K562 (cell line): ENCODE data around the gene CARD11. TPM values are rescaled to one million over a fixed set of nuclear protein-coding genes. Genes with fewer than 3 reads are reported as not detected.

Experiments used
- ATAC-seq: fragments of 200-7000 bp; cut with Tn5 transposase; 3 replicates; pipeline ENCODE4 v1.9.1; 2020; ENCODE audit warnings: moderate library complexity
- BruUV-seq: library from RNA; stranded (reverse); fragments of 400-500 nt; replicated peaks from 2 replicates; lab custom pipeline; 2021; lab: Mats Ljungman, UMichigan
- CTCF ChIA-PET: fragments of 300-600 bp; formaldehyde crosslinking; extraction: SDS; loops from one replicate; lab custom pipeline; 2021; ENCODE audit warnings: low intra/inter-chr PET ratio; lab: Yijun Ruan, JAX
- POLR2A ChIA-PET: fragments of 300-600, 350-650 bp; sonication (Branson Sonifier 250); formaldehyde crosslinking; extraction: SDS; loops from one replicate; lab custom pipeline; 2021; ENCODE audit warnings: antibody characterized with exemption, inconsistent platforms; lab: Yijun Ruan, JAX
- DNase-seq, 4 experiments: peaks; one replicate each; pipeline versions ENCODE4 v3.0.0 to v3.0.0-alpha.2; 2011 to 2018; ENCODE audit warnings: low spot score in 3 of 4, mixed read lengths in 3 of 4; ENCODE audit errors: extremely low read depth in 1 of 4
- FAIRE-seq: peaks from 2 replicates; lab custom pipeline; 2011; peaks lifted over from hg19 to GRCh38; lab: Jason Lieb, UNC
- H2AFZ ChIP-seq: 2 replicates; pipeline ENCODE4 v1.6.0; 2011; ENCODE audit warnings: low read depth, low read length, control low read depth, inconsistent platforms
- H3K27ac ChIP-seq: fragments of 200-600 bp; 3 replicates; pipeline ENCODE4 v1.8.0; 2011; ENCODE audit warnings: low read depth, mild to moderate bottlenecking, control low read depth, inconsistent platforms, low read length, moderate library complexity, mixed read lengths; ENCODE audit errors: extremely low read depth
- H3K27me3 ChIP-seq, 2 experiments: fragments of 300-600 bp in 1 of 2; 2 replicates in 1 of 2; 3 replicates in 1 of 2; pipeline versions ENCODE4 v1.6.0 to v1.8.0; 2011; ENCODE audit warnings: inconsistent platforms in 2 of 2, low read length in 2 of 2, mild to moderate bottlenecking in 1 of 2, mixed read lengths in 1 of 2, moderate library complexity in 1 of 2; ENCODE audit not compliant: control insufficient read depth in 2 of 2, insufficient read depth in 2 of 2
- H3K36me3 ChIP-seq: fragments of 300-600 bp; 3 replicates; pipeline ENCODE4 v1.8.0; 2011; ENCODE audit warnings: mild to moderate bottlenecking, low read length, inconsistent platforms; ENCODE audit not compliant: control insufficient read depth, insufficient read depth
- H3K4me1 ChIP-seq, 2 experiments: fragments of 200-600 bp in 1 of 2; replicated peaks in 1 of 2; 2 replicates in 1 of 2; 3 replicates in 1 of 2; pipeline versions ENCODE4 v1.5.1 to v1.8.0; 2011; ENCODE audit warnings: inconsistent platforms in 2 of 2, low read length in 2 of 2, mild to moderate bottlenecking in 1 of 2, mixed read lengths in 1 of 2, moderate library complexity in 1 of 2; ENCODE audit not compliant: control insufficient read depth in 2 of 2, insufficient read depth in 2 of 2
- H3K4me2 ChIP-seq: 2 replicates; pipeline ENCODE4 v1.6.1; 2011; ENCODE audit warnings: low read length, control low read depth, inconsistent platforms, mixed read lengths; ENCODE audit not compliant: insufficient read depth
- H3K4me3 ChIP-seq: fragments of 200-600 bp; sonication (generic), shearing (Covaris generic); 2 replicates; pipeline ENCODE4 v1.5.1; 2016; ENCODE audit warnings: control low read depth, inconsistent platforms
- H3K79me2 ChIP-seq: fragments of 200-600 bp; 3 replicates; pipeline ENCODE4 v1.8.0; 2011; ENCODE audit warnings: low read length, inconsistent platforms; ENCODE audit not compliant: control insufficient read depth, insufficient read depth
- H3K9ac ChIP-seq, 2 experiments: 2 replicates each; pipeline versions ENCODE4 v1.6.0 to v1.6.1; 2011; ENCODE audit warnings: low read depth in 2 of 2, low read length in 2 of 2, control low read depth in 1 of 2, inconsistent platforms in 1 of 2, mild to moderate bottlenecking in 1 of 2, mixed read lengths in 1 of 2; ENCODE audit not compliant: insufficient read depth in 1 of 2
- H3K9me1 ChIP-seq: one replicate; pipeline ENCODE4 v1.6.0; 2011; ENCODE audit warnings: inconsistent platforms, mild to moderate bottlenecking, low read length, moderate library complexity; ENCODE audit not compliant: control insufficient read depth, insufficient read depth
- H3K9me3 ChIP-seq: replicated peaks from 2 replicates; pipeline ENCODE4 v1.5.1; 2011; ENCODE audit warnings: low read depth, low read length, inconsistent platforms; ENCODE audit not compliant: control insufficient read depth, insufficient read depth
- H4K20me1 ChIP-seq: replicated peaks from 2 replicates; pipeline ENCODE4 v1.6.1; 2011; ENCODE audit warnings: low read length, inconsistent platforms, mixed read lengths; ENCODE audit not compliant: control insufficient read depth, insufficient read depth
- ATF1 ChIP-seq, 2 experiments: fragments of 450-650 bp in 1 of 2; IDR thresholded peaks; 2 replicates each; pipeline ENCODE4 v1.6.1; 2016; ENCODE audit warnings: missing compliant biosample characterization in 1 of 2, missing genetic modification characterization in 1 of 2
- NONO ChIP-seq, 2 experiments: fragments of 200-400 bp in 1 of 2; fragments of 450-650 bp in 1 of 2; formaldehyde crosslinking in 1 of 2; IDR thresholded peaks; 2 replicates each; pipeline ENCODE4 v1.6.1; 2017; ENCODE audit warnings: low read depth in 2 of 2, mild to moderate bottlenecking in 2 of 2, moderate library complexity in 2 of 2, low read length in 1 of 2
- RBFOX2 ChIP-seq: fragments of 200-400 bp; formaldehyde crosslinking; IDR thresholded peaks from 2 replicates; pipeline ENCODE4 v1.6.1; 2017; ENCODE audit warnings: low read depth, mild to moderate bottlenecking, low read length, moderate library complexity
- RUNX1 ChIP-seq: sonication (generic); IDR thresholded peaks from 2 replicates; pipeline ENCODE4 v1.6.1; 2016; ENCODE audit warnings: antibody characterized with exemption, low read depth
- SETDB1 ChIP-seq: IDR thresholded peaks from one replicate; pipeline ENCODE4 v1.6.1; 2012; ENCODE audit warnings: low read length, control low read depth, inconsistent platforms
- SPI1 ChIP-seq: IDR thresholded peaks from 2 replicates; pipeline ENCODE4 v1.6.1; 2011; ENCODE audit warnings: low read depth, low read length, control low read depth, borderline replicate concordance
- TARDBP ChIP-seq: fragments of 450-650 bp; IDR thresholded peaks from 2 replicates; pipeline ENCODE4 v1.6.1; 2016
- TSC22D4 ChIP-seq: fragments of 450-650 bp; IDR thresholded peaks from 2 replicates; pipeline ENCODE4 v1.6.1; 2016; ENCODE audit warnings: missing genetic modification characterization, missing biosample characterization, control low read depth
- ZNF263 ChIP-seq: sonication (generic); formaldehyde crosslinking; IDR thresholded peaks from 2 replicates; pipeline ENCODE4 v1.8.0; 2022; ENCODE audit warnings: mild to moderate bottlenecking, missing genetic modification reagents, borderline replicate concordance
- ZNF785 ChIP-seq: fragments of 250-450 bp; sonication (Bioruptor Pico); IDR thresholded peaks from 2 replicates; pipeline ENCODE4 v1.4.0; 2020; ENCODE audit warnings: mild to moderate bottlenecking
- ZNF79 ChIP-seq: fragments of 250-450 bp; sonication (Bioruptor Pico); IDR thresholded peaks from 2 replicates; pipeline ENCODE4 v1.4.0; 2020; ENCODE audit warnings: low read depth, mild to moderate bottlenecking, moderate library complexity
- WGBS: fragments of 100-300 bp; shearing (Covaris generic); methylation state at CpG from one replicate; pipeline ENCODE4 v1.1.6; 2016; ENCODE audit warnings: low coverage, mixed read lengths; ENCODE audit not compliant: insufficient coverage; ENCODE audit errors: missing lambda C conversion rate; 5-methylcytosine and 5-hydroxymethylcytosine counted together
- in situ Hi-C: fragments of 300-500 bp; cut with MboI; formaldehyde crosslinking; loops from 4 replicates; pipeline ENCODE4 v1.15.0; 2018; ENCODE audit warnings: inconsistent platforms, mixed read lengths
- intact Hi-C: fragments of 100-400 bp; cut with micrococcal nuclease; formaldehyde crosslinking; loops from 2 replicates; pipeline ENCODE4 v1.14.2; 2022
- polyA plus RNA-seq, 8 experiments: library from polyadenylated mRNA; depleted of rRNA in 4 of 8; stranded (reverse) in 5 of 8; unstranded in 3 of 8; fragments of >200 nt; fragmentation: Nextera tagmentation in 2 of 8; fragmentation: Illumina TruSeq in 1 of 8; extraction: Ambion mirVana in 2 of 8; extraction: Trizol in 1 of 8; gene quantifications; 2 replicates each; pipeline versions ENCODE4 v1.2.1 to v1.2.3, GENCODE V29; 2011 to 2014; ENCODE audit warnings: inconsistent platforms in 1 of 8, missing spikeins in 1 of 8
- total RNA-seq, 7 experiments: library from RNA; depleted of rRNA in 6 of 7; stranded (reverse); fragments of >200 nt in 6 of 7; fragmentation: Illumina TruSeq in 2 of 7; extraction: Trizol in 2 of 7; gene quantifications; 2 replicates each; pipeline versions ENCODE4 v1.2.1 to v1.2.3, GENCODE V29; 2011 to 2021; ENCODE audit warnings: low replicate concordance in 1 of 7
- TF ChIP-seq, protein P1 (sequence below): IDR thresholded peaks from 2 replicates; pipeline ENCODE4 v1.6.1; 2011; ENCODE audit not compliant: insufficient read length; ENCODE audit errors: extremely low read depth
- TF ChIP-seq, protein P2 (sequence below): fragments of 150-350 bp; conservative IDR thresholded peaks from 2 replicates; pipeline ENCODE4 v1.6.1; 2014; ENCODE audit warnings: low read length

The CARD11 gene
- total and polyA plus RNA-seq, 9 of the 15 experiments (the other 6 are each of a cell fraction or from before 2014, with no cell fraction given): 0.07 to 12.8 (median 5.7) TPM

DNA sequence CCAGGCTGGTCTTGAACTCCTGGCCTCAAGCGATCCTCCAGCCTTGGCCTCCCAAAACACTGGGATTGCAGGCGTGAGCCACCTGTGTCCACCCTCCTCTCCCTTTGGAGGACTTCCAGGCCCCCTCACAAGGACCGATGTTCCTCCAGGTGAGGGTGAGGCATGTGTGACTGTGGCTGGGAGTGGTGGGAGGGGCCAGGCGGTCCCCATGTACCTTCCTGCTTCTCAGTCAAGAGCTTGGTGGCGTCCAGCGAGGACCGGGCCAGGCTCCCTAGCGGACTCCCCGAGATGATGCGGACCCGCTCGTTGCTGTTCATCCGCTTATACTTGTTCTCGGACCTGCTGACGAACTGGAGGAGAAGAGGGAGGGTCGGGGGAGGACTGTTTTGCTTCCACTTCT lies 128.6 kb downstream of the CARD11 start (continued):
- TF ChIP-seq, protein P1, sequence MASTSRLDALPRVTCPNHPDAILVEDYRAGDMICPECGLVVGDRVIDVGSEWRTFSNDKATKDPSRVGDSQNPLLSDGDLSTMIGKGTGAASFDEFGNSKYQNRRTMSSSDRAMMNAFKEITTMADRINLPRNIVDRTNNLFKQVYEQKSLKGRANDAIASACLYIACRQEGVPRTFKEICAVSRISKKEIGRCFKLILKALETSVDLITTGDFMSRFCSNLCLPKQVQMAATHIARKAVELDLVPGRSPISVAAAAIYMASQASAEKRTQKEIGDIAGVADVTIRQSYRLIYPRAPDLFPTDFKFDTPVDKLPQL: no peak

DNA sequence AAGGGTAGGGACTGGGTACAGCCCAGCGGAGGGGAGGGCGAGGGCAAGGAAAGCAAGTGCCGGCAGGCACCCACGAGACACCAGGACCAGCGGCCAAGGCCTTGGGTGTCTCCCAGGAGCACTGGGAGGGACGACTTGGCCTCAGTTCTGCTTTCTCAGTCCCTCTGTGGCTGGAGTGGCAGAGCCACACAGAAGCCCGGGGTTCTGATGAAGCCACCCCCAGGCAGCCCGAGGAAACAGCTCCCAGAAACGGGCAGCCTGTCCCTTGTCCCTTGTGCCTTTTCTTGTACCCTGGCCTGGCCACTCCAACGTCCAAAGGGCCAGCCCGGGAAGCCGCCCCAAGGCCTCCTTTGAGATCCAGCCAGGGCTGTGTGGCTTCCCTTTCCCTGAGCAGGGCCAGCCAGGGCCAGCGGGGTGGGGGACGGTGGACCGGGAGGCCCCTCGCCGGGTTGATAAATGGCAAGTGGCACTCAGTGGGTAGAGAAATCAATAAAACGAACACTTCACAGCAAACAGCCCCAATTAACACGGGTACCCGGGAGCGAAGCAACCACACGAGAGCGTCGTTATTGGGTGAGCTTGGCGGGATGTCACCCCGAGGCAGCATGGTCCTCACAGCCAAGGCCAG lies 129.8 kb downstream of the CARD11 start:
- H3K9me3 ChIP-seq: no peaks in the 10 kb centered on the region
- H3K4me3 ChIP-seq: no peak overlapping the region
- no peaks in the 10 kb centered on the region for H3K9me1 ChIP-seq
- H3K4me1 ChIP-seq: peaks cover 0 to 4% of the 10 kb centered on the region in 2 experiments; a peak in 2 of 5 replicates
- H3K36me3 ChIP-seq: no peaks in the 10 kb centered on the region
- H3K9ac ChIP-seq: peak overlapping the region in 1 of 2 experiments; percentile 71; a peak in 2 of 4 replicates
- no peaks in the 10 kb centered on the region for H3K79me2 ChIP-seq
- CTCF ChIA-PET: no interaction called here
- ATAC-seq (no peak), DNase-seq (no peak), FAIRE-seq (no peak)
- POLR2A ChIA-PET: interaction anchor here (0.9 kb wide), 1 partner anchor 9 kb away, joined by 4 read pairs; no protein-coding TSS in a partner anchor
- H4K20me1 ChIP-seq: no peaks in the 10 kb centered on the region
- intact Hi-C loops (no loop called here), in situ Hi-C loops (no loop called here)
- TF ChIP-seq RBFOX2: no peak
- no peak for TF ChIP-seq RUNX1
- TF ChIP-seq TARDBP: no peak
- no peak for TF ChIP-seq NONO (IDR thresholded peaks at IDR 0.05; ENCODE audit: low read depth in 2 of 2, low read length in 1 of 2)
- TF ChIP-seq SETDB1: no peak
- TF ChIP-seq ZNF263: no peak
- TF ChIP-seq, protein P2, sequence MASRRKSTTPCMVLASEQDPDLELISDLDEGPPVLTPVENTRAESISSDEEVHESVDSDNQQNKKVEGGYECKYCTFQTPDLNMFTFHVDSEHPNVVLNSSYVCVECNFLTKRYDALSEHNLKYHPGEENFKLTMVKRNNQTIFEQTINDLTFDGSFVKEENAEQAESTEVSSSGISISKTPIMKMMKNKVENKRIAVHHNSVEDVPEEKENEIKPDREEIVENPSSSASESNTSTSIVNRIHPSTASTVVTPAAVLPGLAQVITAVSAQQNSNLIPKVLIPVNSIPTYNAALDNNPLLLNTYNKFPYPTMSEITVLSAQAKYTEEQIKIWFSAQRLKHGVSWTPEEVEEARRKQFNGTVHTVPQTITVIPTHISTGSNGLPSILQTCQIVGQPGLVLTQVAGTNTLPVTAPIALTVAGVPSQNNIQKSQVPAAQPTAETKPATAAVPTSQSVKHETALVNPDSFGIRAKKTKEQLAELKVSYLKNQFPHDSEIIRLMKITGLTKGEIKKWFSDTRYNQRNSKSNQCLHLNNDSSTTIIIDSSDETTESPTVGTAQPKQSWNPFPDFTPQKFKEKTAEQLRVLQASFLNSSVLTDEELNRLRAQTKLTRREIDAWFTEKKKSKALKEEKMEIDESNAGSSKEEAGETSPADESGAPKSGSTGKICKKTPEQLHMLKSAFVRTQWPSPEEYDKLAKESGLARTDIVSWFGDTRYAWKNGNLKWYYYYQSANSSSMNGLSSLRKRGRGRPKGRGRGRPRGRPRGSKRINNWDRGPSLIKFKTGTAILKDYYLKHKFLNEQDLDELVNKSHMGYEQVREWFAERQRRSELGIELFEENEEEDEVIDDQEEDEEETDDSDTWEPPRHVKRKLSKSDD: no peak
- TF ChIP-seq ATF1 (CRISPR knock-in tag; IDR thresholded peaks at IDR 0.05): no peak
- TF ChIP-seq ATF1 (tag; IDR thresholded peaks at IDR 0.05): no peak
- no peak for TF ChIP-seq ZNF785
- no peak for TF ChIP-seq SPI1
- TF ChIP-seq ZNF79 (CRISPR knock-in tag): no peak
- TF ChIP-seq TSC22D4 (tag): no peak
- H2AFZ ChIP-seq: no peak overlapping the region
- no peaks in the 10 kb centered on the region for H3K27me3 ChIP-seq
- H3K27ac ChIP-seq: no peak overlapping the region
- no TSS peak for BruUV-seq
- WGBS: 74% methylated on average over 23 of the region's 26 CpGs
- H3K4me2 ChIP-seq: no peak overlapping the region
